Measurements from ENCODE around the gene GPD1. TPM values are rescaled to one million over a fixed set of nuclear protein-coding genes. Genes with fewer than 3 reads are reported as not detected.

Gene GPD1
- total and polyA plus RNA-seq, 4 experiments from 2014 or later, result 1.1 to 2.0 TPM; not detected in 2

GRCh38 chr12:50058743-50059312, 45.0 kb upstream of the GPD1 start:
- H3K4me1 Mint-ChIP-seq, result peaks cover 17 to 37% (median 24%) of the 10 kb centered on the region in 4 donors
- Histone ChIP-seq H3K9me3 (ENCODE audit: control insufficient read depth in 1 of 2, low read length in 2 of 2) (no peaks in the 10 kb centered on the region), H3K4me3 (ENCODE audit: low read length in 2 of 2) (no peak overlapping the region), H3K27me3 (ENCODE audit: insufficient read depth, low read length) (peaks cover 15% of the 10 kb centered on the region), H3K27ac (ENCODE audit: low read depth, low read length) (no peak overlapping the region), H3K36me3 (ENCODE audit: insufficient read depth, low read length) (no peaks in the 10 kb centered on the region), H3K4me1 (ENCODE audit: insufficient read depth, low read length) (peaks cover 24% of the 10 kb centered on the region)
- intact Hi-C loops (cut with micrococcal nuclease), result loop anchor here (5.0 to 10.0 kb wide), 2 partner anchors 194 to 282 kb away; no protein-coding TSS in a partner anchor
- no peaks in the 10 kb centered on the region for H3K36me3 Mint-ChIP-seq
- peak overlapping the region; percentile 50 to 74 (median 58) for H3K4me3 Mint-ChIP-seq
- H3K27me3 Mint-ChIP-seq, result peaks cover 36 to 50% of the 10 kb centered on the region in 2 donors
- ChIA-PET CTCF (ENCODE audit: partially characterized antibody) (interaction anchor here (1.2 to 4.2 kb wide), 5 partner anchors 10 to 91 kb away, joined by 3 to 21 read pairs (median 11); partner anchors contain the start of gene SMARCD1), POLR2A (ENCODE audit: partially characterized antibody) (no interaction called here)
- no peak for DNase-seq
- H3K27ac Mint-ChIP-seq, result no peak overlapping the region
- no peaks in the 10 kb centered on the region for H3K9me3 Mint-ChIP-seq

- intact Hi-C loops (cut with micrococcal nuclease), result loop anchor here (5.0 to 10.0 kb wide), 2 partner anchors 195 to 282 kb away; no protein-coding TSS in a partner anchor
- H3K27ac Mint-ChIP-seq, result no peak overlapping the region
- H3K9me3 ChIP-seq (ENCODE audit: control insufficient read depth in 1 of 2, low read length in 2 of 2), result no peaks in the 10 kb centered on the region
- H3K4me3 ChIP-seq (ENCODE audit: low read length in 2 of 2), result no peak overlapping the region
- ChIA-PET CTCF (ENCODE audit: partially characterized antibody) (interaction anchor here (1.5 to 4.2 kb wide), 4 partner anchors 9 to 92 kb away, joined by 4 to 21 read pairs (median 14); no protein-coding TSS in a partner anchor), POLR2A (ENCODE audit: partially characterized antibody) (no interaction called here)
- peak in 1 of 5 donors; percentile 52 for DNase-seq
- H3K27me3 Mint-ChIP-seq, result peaks cover 40 to 47% of the 10 kb centered on the region in 2 donors
- peaks cover 24% of the 10 kb centered on the region for H3K4me1 ChIP-seq (ENCODE audit: insufficient read depth, low read length)
- H3K36me3 ChIP-seq (ENCODE audit: insufficient read depth, low read length), result no peaks in the 10 kb centered on the region
- no peak overlapping the region for H3K27ac ChIP-seq (ENCODE audit: low read depth, low read length)
- H3K4me3 Mint-ChIP-seq, result peak overlapping the region in 7 of 8 donors; percentile 6 to 77 (median 47)
- H3K4me1 Mint-ChIP-seq, result peaks cover 17 to 37% (median 24%) of the 10 kb centered on the region in 4 donors
- peaks cover 15% of the 10 kb centered on the region for H3K27me3 ChIP-seq (ENCODE audit: insufficient read depth, low read length)
- no peaks in the 10 kb centered on the region for H3K9me3 Mint-ChIP-seq
- no peaks in the 10 kb centered on the region for H3K36me3 Mint-ChIP-seq
These were observed 44.2 kb upstream of the GPD1 start for GRCh38 chr12:50059440-50060119.

GRCh38 chr12:50060120-50060468, 43.7 kb upstream of the GPD1 start:
- no peak overlapping the region for H3K4me3 ChIP-seq (ENCODE audit: low read length in 2 of 2)
- H3K27ac Mint-ChIP-seq, result no peak overlapping the region
- peak overlapping the region in 4 of 8 donors; percentile 6 to 77 (median 55) for H3K4me3 Mint-ChIP-seq
- H3K9me3 ChIP-seq (ENCODE audit: control insufficient read depth in 1 of 2, low read length in 2 of 2), result no peaks in the 10 kb centered on the region
- H3K9me3 Mint-ChIP-seq, result no peaks in the 10 kb centered on the region
- H3K36me3 Mint-ChIP-seq, result no peaks in the 10 kb centered on the region
- H3K27ac ChIP-seq (ENCODE audit: low read depth, low read length), result no peak overlapping the region
- intact Hi-C loops (cut with micrococcal nuclease), result no loop called here
- POLR2A ChIA-PET (ENCODE audit: partially characterized antibody), result no interaction called here
- peaks cover 40 to 47% of the 10 kb centered on the region in 2 donors for H3K27me3 Mint-ChIP-seq
- no peak for DNase-seq
- peaks cover 17 to 37% (median 24%) of the 10 kb centered on the region in 4 donors for H3K4me1 Mint-ChIP-seq
- H3K27me3 ChIP-seq (ENCODE audit: insufficient read depth, low read length), result peaks cover 15% of the 10 kb centered on the region
- H3K36me3 ChIP-seq (ENCODE audit: insufficient read depth, low read length), result no peaks in the 10 kb centered on the region
- CTCF ChIA-PET (ENCODE audit: partially characterized antibody), result interaction anchor here (2.4 to 4.2 kb wide), 3 partner anchors 11 to 92 kb away, joined by 11 to 21 read pairs (median 17); no protein-coding TSS in a partner anchor
- peaks cover 24% of the 10 kb centered on the region for H3K4me1 ChIP-seq (ENCODE audit: insufficient read depth, low read length)

DNA sequence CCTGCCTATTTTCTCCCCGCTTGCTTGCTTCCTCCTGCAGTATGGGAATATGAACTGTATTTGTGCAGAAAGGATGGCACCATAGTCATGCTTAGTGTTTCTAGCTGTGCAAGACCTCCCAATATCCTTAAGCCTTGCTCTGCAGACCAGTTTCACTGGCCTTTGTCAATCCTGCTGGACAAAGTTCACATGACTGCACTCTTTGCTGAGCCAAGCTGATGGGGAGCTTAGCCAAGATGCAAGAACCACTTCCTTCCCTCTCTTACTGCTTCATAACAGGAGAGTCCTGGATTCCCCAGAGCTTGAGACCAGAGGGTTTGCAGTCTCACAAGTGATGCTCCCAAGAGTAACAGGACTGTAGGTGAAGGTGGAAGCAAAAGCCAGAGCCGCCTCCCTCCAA, 42.6 kb upstream of the GPD1 start:
- CTCF ChIA-PET (ENCODE audit: partially characterized antibody), result interaction anchor here (1.2 to 4.2 kb wide), 2 partner anchors 9 to 22 kb away, joined by 4 to 21 read pairs; no protein-coding TSS in a partner anchor
- Mint-ChIP-seq H3K27ac (no peak overlapping the region), H3K9me3 (no peaks in the 10 kb centered on the region), H3K4me3 (peak overlapping the region in 1 of 8 donors; percentile 2), H3K36me3 (no peaks in the 10 kb centered on the region), H3K27me3 (peaks cover 34 to 41% of the 10 kb centered on the region in 2 donors), H3K4me1 (peaks cover 11 to 30% (median 19%) of the 10 kb centered on the region in 4 donors)
- no peak overlapping the region for H3K27ac ChIP-seq (ENCODE audit: low read depth, low read length)
- no peaks in the 10 kb centered on the region for H3K9me3 ChIP-seq (ENCODE audit: control insufficient read depth in 1 of 2, low read length in 2 of 2)
- no peaks in the 10 kb centered on the region for H3K36me3 ChIP-seq (ENCODE audit: insufficient read depth, low read length)
- peaks cover 11% of the 10 kb centered on the region for H3K27me3 ChIP-seq (ENCODE audit: insufficient read depth, low read length)
- peaks cover 16% of the 10 kb centered on the region for H3K4me1 ChIP-seq (ENCODE audit: insufficient read depth, low read length)
- DNase-seq, result no peak
- no peak overlapping the region for H3K4me3 ChIP-seq (ENCODE audit: low read length in 2 of 2)
- intact Hi-C loops (cut with micrococcal nuclease), result no loop called here
- POLR2A ChIA-PET (ENCODE audit: partially characterized antibody), result no interaction called here

GRCh38 chr12:50061946-50062686, 41.7 kb upstream of the GPD1 start:
- Mint-ChIP-seq H3K9me3 (no peaks in the 10 kb centered on the region), H3K4me3 (no peak overlapping the region), H3K27ac (peak overlapping the region in 1 of 7 donors; percentile 38), H3K4me1 (peaks cover 4 to 20% (median 11%) of the 10 kb centered on the region in 4 donors), H3K27me3 (peaks cover 27 to 33% of the 10 kb centered on the region in 2 donors), H3K36me3 (no peaks in the 10 kb centered on the region)
- ChIA-PET POLR2A (ENCODE audit: partially characterized antibody) (interaction anchor here (0.5 kb wide), 1 partner anchor 90 kb away, joined by 3 read pairs; no protein-coding TSS in a partner anchor), CTCF (ENCODE audit: partially characterized antibody) (interaction anchor here (0.9 to 4.2 kb wide), 4 partner anchors 9 to 304 kb away, joined by 3 to 21 read pairs (median 6); no protein-coding TSS in a partner anchor)
- peaks cover 7% of the 10 kb centered on the region for H3K27me3 ChIP-seq (ENCODE audit: insufficient read depth, low read length)
- no peak overlapping the region for H3K4me3 ChIP-seq (ENCODE audit: low read length in 2 of 2)
- H3K9me3 ChIP-seq (ENCODE audit: control insufficient read depth in 1 of 2, low read length in 2 of 2), result no peaks in the 10 kb centered on the region
- DNase-seq, result no peak
- no peak overlapping the region for H3K27ac ChIP-seq (ENCODE audit: low read depth, low read length)
- intact Hi-C loops (cut with micrococcal nuclease), result no loop called here
- peaks cover 7% of the 10 kb centered on the region for H3K4me1 ChIP-seq (ENCODE audit: insufficient read depth, low read length)
- no peaks in the 10 kb centered on the region for H3K36me3 ChIP-seq (ENCODE audit: insufficient read depth, low read length)

DNA sequence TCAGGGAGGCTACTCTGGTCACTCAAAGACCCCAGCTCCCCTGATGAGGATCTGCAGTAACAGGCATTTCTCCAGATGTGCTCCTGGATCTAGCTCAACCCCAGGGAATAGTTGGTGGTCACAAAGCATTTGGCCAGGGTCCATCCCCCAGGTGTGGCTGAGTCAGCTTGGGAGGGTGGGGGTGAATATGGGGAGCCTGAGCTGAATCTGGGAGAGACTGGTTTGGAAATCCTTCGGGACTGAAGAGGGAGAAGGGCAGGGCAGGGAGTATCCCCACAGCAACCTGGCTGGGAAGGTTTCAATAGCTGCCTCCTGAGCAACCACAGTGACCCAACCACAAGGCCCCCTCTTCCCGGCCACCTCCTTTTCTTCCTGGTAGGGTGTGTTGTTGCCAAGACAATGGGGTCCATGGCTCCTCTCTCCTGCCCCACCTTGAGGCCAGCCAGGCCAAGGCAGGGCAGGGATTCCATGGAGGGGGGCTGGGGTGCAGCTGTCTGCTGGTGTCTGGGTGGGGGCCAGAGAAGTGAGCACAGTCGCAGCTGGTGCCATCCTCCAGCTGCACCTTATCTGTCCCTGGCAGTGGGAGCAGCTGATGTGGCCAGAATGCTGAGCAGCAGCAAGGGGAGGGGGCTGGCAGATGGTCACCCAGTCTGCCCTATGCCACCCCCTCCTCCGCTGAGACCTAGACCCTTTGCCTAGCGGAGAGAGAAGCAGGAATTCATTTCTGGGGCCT, 40.9 kb upstream of the GPD1 start:
- Mint-ChIP-seq H3K36me3 (no peaks in the 10 kb centered on the region), H3K9me3 (no peaks in the 10 kb centered on the region), H3K27ac (no peak overlapping the region), H3K4me1 (peaks cover 4 to 18% (median 10%) of the 10 kb centered on the region in 4 donors), H3K27me3 (peaks cover 27 to 32% of the 10 kb centered on the region in 2 donors), H3K4me3 (no peak overlapping the region)
- CTCF ChIA-PET (ENCODE audit: partially characterized antibody), result interaction anchor here (0.5 to 4.2 kb wide), 5 partner anchors 8 to 1006 kb away, joined by 3 to 21 read pairs (median 5); no protein-coding TSS in a partner anchor
- H3K9me3 ChIP-seq (ENCODE audit: control insufficient read depth in 1 of 2, low read length in 2 of 2), result no peaks in the 10 kb centered on the region
- peaks cover 6% of the 10 kb centered on the region for H3K27me3 ChIP-seq (ENCODE audit: insufficient read depth, low read length)
- intact Hi-C loops (cut with micrococcal nuclease), result no loop called here
- POLR2A ChIA-PET (ENCODE audit: partially characterized antibody), result no interaction called here
- H3K36me3 ChIP-seq (ENCODE audit: insufficient read depth, low read length), result no peaks in the 10 kb centered on the region
- H3K4me1 ChIP-seq (ENCODE audit: insufficient read depth, low read length), result peaks cover 6% of the 10 kb centered on the region
- no peak overlapping the region for H3K4me3 ChIP-seq (ENCODE audit: low read length in 2 of 2)
- no peak for DNase-seq
- no peak overlapping the region for H3K27ac ChIP-seq (ENCODE audit: low read depth, low read length)
